ENCODE data around the gene NTM.

The NTM gene

GRCh38 chr11:132042296-132042695 is 671.9 kb downstream of the NTM start:
- no peak overlapping the region for H3K27ac ChIP-seq (ENCODE audit: poor library complexity, severe bottlenecking)
- peaks cover 1% of the 10 kb centered on the region for H3K4me1 ChIP-seq (ENCODE audit: insufficient read depth, poor library complexity, severe bottlenecking)
- no peak for DNase-seq (ENCODE audit: low spot score)
- no peaks in the 10 kb centered on the region for H3K27me3 ChIP-seq (ENCODE audit: insufficient read depth, poor library complexity, severe bottlenecking)
- ATAC-seq (ENCODE audit: low read depth), result no peak
- TF ChIP-seq CTCF (IDR thresholded peaks at IDR 0.05; ENCODE audit: poor library complexity, severe bottlenecking), result no peak
- no peaks in the 10 kb centered on the region for H3K9me3 ChIP-seq (ENCODE audit: severe bottlenecking)
- H3K4me3 ChIP-seq (ENCODE audit: severe bottlenecking), result no peak overlapping the region
- no peaks in the 10 kb centered on the region for H3K36me3 ChIP-seq (ENCODE audit: low read depth)

GRCh38 chr11:132043714-132044113 is 673.3 kb downstream of the NTM start:
- ATAC-seq (ENCODE audit: low read depth), result no peak
- H3K27ac ChIP-seq (ENCODE audit: poor library complexity, severe bottlenecking), result no peak overlapping the region
- no peaks in the 10 kb centered on the region for H3K4me1 ChIP-seq (ENCODE audit: insufficient read depth, poor library complexity, severe bottlenecking)
- no peaks in the 10 kb centered on the region for H3K9me3 ChIP-seq (ENCODE audit: severe bottlenecking)
- H3K27me3 ChIP-seq (ENCODE audit: insufficient read depth, poor library complexity, severe bottlenecking), result no peaks in the 10 kb centered on the region
- no peaks in the 10 kb centered on the region for H3K36me3 ChIP-seq (ENCODE audit: low read depth)
- no peak overlapping the region for H3K4me3 ChIP-seq (ENCODE audit: severe bottlenecking)
- DNase-seq (ENCODE audit: low spot score), result no peak
- TF ChIP-seq CTCF (IDR thresholded peaks at IDR 0.05; ENCODE audit: poor library complexity, severe bottlenecking), result no peak

GRCh38 chr11:132045107-132045506 is 674.7 kb downstream of the NTM start:
- DNase-seq (ENCODE audit: low spot score), result no peak

GRCh38 chr11:132046288-132046865 is 676.0 kb downstream of the NTM start:
- DNase-seq (ENCODE audit: low spot score) (no peak), ATAC-seq (ENCODE audit: low read depth) (no peak)
- H3K27ac ChIP-seq (ENCODE audit: poor library complexity, severe bottlenecking), result no peak overlapping the region
- H3K9me3 ChIP-seq (ENCODE audit: severe bottlenecking), result no peaks in the 10 kb centered on the region
- no peak for TF ChIP-seq CTCF (IDR thresholded peaks at IDR 0.05; ENCODE audit: poor library complexity, severe bottlenecking)
- H3K36me3 ChIP-seq (ENCODE audit: low read depth), result no peaks in the 10 kb centered on the region
- H3K4me1 ChIP-seq (ENCODE audit: insufficient read depth, poor library complexity, severe bottlenecking), result peaks cover 7% of the 10 kb centered on the region
- no peaks in the 10 kb centered on the region for H3K27me3 ChIP-seq (ENCODE audit: insufficient read depth, poor library complexity, severe bottlenecking)
- no peak overlapping the region for H3K4me3 ChIP-seq (ENCODE audit: severe bottlenecking)

More at GRCh38 chr11:132045107-132045506, 674.7 kb downstream of the NTM start:
- no peak for ATAC-seq (ENCODE audit: low read depth)
- no peak overlapping the region for H3K4me3 ChIP-seq (ENCODE audit: severe bottlenecking)
- TF ChIP-seq CTCF (IDR thresholded peaks at IDR 0.05; ENCODE audit: poor library complexity, severe bottlenecking), result no peak
- H3K27ac ChIP-seq (ENCODE audit: poor library complexity, severe bottlenecking), result no peak overlapping the region
- H3K4me1 ChIP-seq (ENCODE audit: insufficient read depth, poor library complexity, severe bottlenecking), result no peaks in the 10 kb centered on the region
- no peaks in the 10 kb centered on the region for H3K36me3 ChIP-seq (ENCODE audit: low read depth)
- H3K27me3 ChIP-seq (ENCODE audit: insufficient read depth, poor library complexity, severe bottlenecking), result no peaks in the 10 kb centered on the region
- H3K9me3 ChIP-seq (ENCODE audit: severe bottlenecking), result no peaks in the 10 kb centered on the region

GRCh38 chr11:132047167-132047566 is 676.8 kb downstream of the NTM start:
- Histone ChIP-seq H3K36me3 (ENCODE audit: low read depth) (no peaks in the 10 kb centered on the region), H3K27me3 (ENCODE audit: insufficient read depth, poor library complexity, severe bottlenecking) (no peaks in the 10 kb centered on the region), H3K9me3 (ENCODE audit: severe bottlenecking) (no peaks in the 10 kb centered on the region), H3K4me3 (ENCODE audit: severe bottlenecking) (no peak overlapping the region), H3K4me1 (ENCODE audit: insufficient read depth, poor library complexity, severe bottlenecking) (peaks cover 7% of the 10 kb centered on the region), H3K27ac (ENCODE audit: poor library complexity, severe bottlenecking) (no peak overlapping the region)
- DNase-seq (ENCODE audit: low spot score) (no peak), ATAC-seq (ENCODE audit: low read depth) (no peak)
- no peak for TF ChIP-seq CTCF (IDR thresholded peaks at IDR 0.05; ENCODE audit: poor library complexity, severe bottlenecking)
